HepG2 (cell line): ENCODE measurements around the gene DRAP1.

ENCODE experiments used
- FOXC1 ChIP-seq: sonication (generic); formaldehyde crosslinking; IDR thresholded peaks from 2 replicates; pipeline ENCODE4 v1.8.0; 2022; ENCODE audit warnings: mild to moderate bottlenecking, missing genetic modification reagents, borderline replicate concordance
- FOXK2 ChIP-seq: fragments of 450-650 bp; IDR thresholded peaks from 2 replicates; pipeline ENCODE4 v1.6.1; 2016
- MYNN ChIP-seq: sonication (generic); formaldehyde crosslinking; IDR thresholded peaks from 2 replicates; pipeline ENCODE4 v1.4.0; 2020; ENCODE audit warnings: mild to moderate bottlenecking, low read depth, missing genetic modification reagents
- NFE2L1 ChIP-seq: sonication (generic); formaldehyde crosslinking; IDR thresholded peaks from 2 replicates; pipeline ENCODE4 v1.4.0; 2020; ENCODE audit warnings: missing genetic modification reagents, mild to moderate bottlenecking, borderline replicate concordance
- ZMAT3 ChIP-seq: sonication (generic); formaldehyde crosslinking; conservative IDR thresholded peaks from 2 replicates; pipeline ENCODE4 v1.7.0; 2021; ENCODE audit warnings: missing genetic modification reagents
- TF ChIP-seq, protein P1 (sequence below): sonication (generic); formaldehyde crosslinking; IDR thresholded peaks from 2 replicates; pipeline ENCODE4 v1.8.1; 2023; ENCODE audit warnings: missing genetic modification reagents, inconsistent platforms, borderline replicate concordance

DNA sequence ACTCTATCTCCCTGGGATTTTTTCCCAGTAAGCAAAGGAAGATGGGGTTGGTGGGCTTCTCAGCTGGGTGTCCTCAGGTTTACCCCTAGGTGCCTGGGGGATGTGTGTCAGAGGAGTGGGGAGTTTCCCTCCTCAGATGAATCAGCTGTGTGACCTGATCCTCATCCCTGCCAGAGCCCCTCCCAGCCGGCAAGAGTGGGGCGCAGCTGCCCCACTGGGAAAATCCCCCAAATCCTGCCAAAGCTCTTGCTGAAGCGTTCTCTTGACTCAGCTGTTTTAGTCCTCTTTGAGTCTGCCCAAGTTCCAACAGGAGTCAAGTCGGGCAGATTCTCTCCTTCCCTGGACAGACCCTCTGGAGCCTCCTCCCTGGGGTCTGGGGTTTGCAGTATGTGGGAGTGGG, 6.4 kb upstream of the DRAP1 start:
- no peak for TF ChIP-seq ZMAT3
- TF ChIP-seq FOXK2: no peak
- TF ChIP-seq, protein P1, sequence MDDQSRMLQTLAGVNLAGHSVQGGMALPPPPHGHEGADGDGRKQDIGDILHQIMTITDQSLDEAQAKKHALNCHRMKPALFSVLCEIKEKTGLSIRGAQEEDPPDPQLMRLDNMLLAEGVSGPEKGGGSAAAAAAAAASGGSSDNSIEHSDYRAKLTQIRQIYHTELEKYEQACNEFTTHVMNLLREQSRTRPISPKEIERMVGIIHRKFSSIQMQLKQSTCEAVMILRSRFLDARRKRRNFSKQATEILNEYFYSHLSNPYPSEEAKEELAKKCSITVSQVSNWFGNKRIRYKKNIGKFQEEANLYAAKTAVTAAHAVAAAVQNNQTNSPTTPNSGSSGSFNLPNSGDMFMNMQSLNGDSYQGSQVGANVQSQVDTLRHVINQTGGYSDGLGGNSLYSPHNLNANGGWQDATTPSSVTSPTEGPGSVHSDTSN (CRISPR knock-in tag): no peak
- TF ChIP-seq MYNN (CRISPR knock-in tag): no peak
- no peak for TF ChIP-seq FOXC1 (CRISPR knock-in tag)
- TF ChIP-seq NFE2L1 (CRISPR knock-in tag): no peak
